Keratinocyte (primary cell): ENCODE measurements around the gene C10orf95.

Source experiments
- EZH2 ChIP-seq: IDR thresholded peaks from one replicate; pipeline ENCODE4 v1.6.1; 2012; ENCODE audit warnings: inconsistent platforms, mild to moderate bottlenecking, low read length, moderate library complexity
- TF ChIP-seq, protein P1 (sequence below), 3 experiments: IDR thresholded peaks in 1 of 3; conservative IDR thresholded peaks in 1 of 3; optimal IDR thresholded peaks in 1 of 3; 2 replicates in 2 of 3; 3 replicates in 1 of 3; pipeline versions ENCODE3 to v1.5.1; 2011; ENCODE audit warnings: low read length in 3 of 3, mild to moderate bottlenecking in 3 of 3, moderate library complexity in 2 of 3, control low read depth in 1 of 3, inconsistent platforms in 1 of 3; ENCODE audit not compliant: insufficient read depth in 2 of 3; ENCODE audit errors: extremely low read depth in 1 of 3

DNA sequence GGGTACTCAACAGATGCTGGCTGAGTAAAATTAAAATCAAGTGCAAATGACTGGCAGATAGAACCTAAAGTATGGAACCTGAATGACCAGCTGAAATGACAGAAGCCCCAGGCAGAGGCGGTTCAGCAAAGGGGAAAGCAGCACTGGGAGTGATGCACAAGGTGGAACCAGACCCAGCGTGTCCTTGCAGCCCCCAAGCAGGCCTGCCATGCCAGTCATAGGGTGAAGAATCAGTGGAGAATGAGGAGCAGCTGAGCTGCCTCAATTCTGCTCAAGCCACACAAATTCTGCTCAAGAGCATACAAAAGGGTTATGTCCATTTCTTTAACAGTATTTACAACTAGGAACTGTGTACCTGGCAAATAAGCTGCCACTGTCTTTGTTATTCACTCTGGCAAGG is 42.4 kb upstream of the C10orf95 start:
- no peak for TF ChIP-seq EZH2
- TF ChIP-seq, protein P1, sequence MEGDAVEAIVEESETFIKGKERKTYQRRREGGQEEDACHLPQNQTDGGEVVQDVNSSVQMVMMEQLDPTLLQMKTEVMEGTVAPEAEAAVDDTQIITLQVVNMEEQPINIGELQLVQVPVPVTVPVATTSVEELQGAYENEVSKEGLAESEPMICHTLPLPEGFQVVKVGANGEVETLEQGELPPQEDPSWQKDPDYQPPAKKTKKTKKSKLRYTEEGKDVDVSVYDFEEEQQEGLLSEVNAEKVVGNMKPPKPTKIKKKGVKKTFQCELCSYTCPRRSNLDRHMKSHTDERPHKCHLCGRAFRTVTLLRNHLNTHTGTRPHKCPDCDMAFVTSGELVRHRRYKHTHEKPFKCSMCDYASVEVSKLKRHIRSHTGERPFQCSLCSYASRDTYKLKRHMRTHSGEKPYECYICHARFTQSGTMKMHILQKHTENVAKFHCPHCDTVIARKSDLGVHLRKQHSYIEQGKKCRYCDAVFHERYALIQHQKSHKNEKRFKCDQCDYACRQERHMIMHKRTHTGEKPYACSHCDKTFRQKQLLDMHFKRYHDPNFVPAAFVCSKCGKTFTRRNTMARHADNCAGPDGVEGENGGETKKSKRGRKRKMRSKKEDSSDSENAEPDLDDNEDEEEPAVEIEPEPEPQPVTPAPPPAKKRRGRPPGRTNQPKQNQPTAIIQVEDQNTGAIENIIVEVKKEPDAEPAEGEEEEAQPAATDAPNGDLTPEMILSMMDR (optimal IDR thresholded peaks at IDR 0.05 in 1 of 3, IDR thresholded peaks at IDR 0.05 in 1 of 3, conservative IDR thresholded peaks at IDR 0.05 in 1 of 3; ENCODE audit: extremely low read depth in 1 of 3, insufficient read depth in 2 of 3, low read length in 3 of 3): no peak
